Kidney (tissue), 14 donors: ENCODE data around the gene PLCH1. TPM values are rescaled to one million over a fixed set of nuclear protein-coding genes. Genes with fewer than 3 reads are reported as not detected.
"Not testable (repeated sequence)": the region's sequence is repeated elsewhere in the genome, so short reads cannot be mapped to it uniquely, and the experiment has no call there.

ENCODE experiments used
- DNase-seq, 5 donors: peaks; one replicate each; pipeline ENCODE4 v3.0.0-alpha.2; 2013 to 2020
- FAIRE-seq: peaks from 2 replicates; lab custom pipeline; 2012; peaks lifted over from hg19 to GRCh38; lab: Jason Lieb, UNC
- H3K27ac ChIP-seq, 2 donors: one replicate each; pipeline ENCODE4 v1.7.0; 2013; ENCODE audit warnings: low read depth in 2 of 2, low read length in 2 of 2, inconsistent platforms in 1 of 2
- H3K27me3 ChIP-seq: one replicate; pipeline ENCODE4 v1.7.1; 2013; ENCODE audit warnings: low read length, inconsistent platforms; ENCODE audit not compliant: control insufficient read depth, insufficient read depth
- H3K36me3 ChIP-seq, 3 donors: one replicate each; pipeline versions ENCODE4 v1.7.0 to v1.7.1; 2013; ENCODE audit warnings: low read length in 3 of 3, control low read depth in 1 of 3, inconsistent platforms in 1 of 3; ENCODE audit not compliant: insufficient read depth in 3 of 3, control insufficient read depth in 2 of 3
- H3K4me1 ChIP-seq, 3 donors: one replicate each; pipeline versions ENCODE4 v1.7.0 to v1.7.1; 2013; ENCODE audit warnings: low read length in 3 of 3, inconsistent platforms in 1 of 3, low read depth in 1 of 3; ENCODE audit not compliant: control insufficient read depth in 2 of 3, insufficient read depth in 2 of 3
- H3K4me3 ChIP-seq, 3 donors: one replicate each; pipeline versions ENCODE4 v1.7.0 to v1.8.1; 2013; ENCODE audit warnings: low read length in 3 of 3, control low read depth in 1 of 3, inconsistent platforms in 1 of 3
- H3K9ac ChIP-seq, 3 donors: one replicate each; pipeline versions ENCODE4 v1.7.0 to v1.7.1; 2013; ENCODE audit warnings: low read length in 3 of 3, control low read depth in 1 of 3, inconsistent platforms in 1 of 3
- H3K9me3 ChIP-seq, 3 donors: one replicate each; pipeline versions ENCODE4 v1.7.0 to v1.7.1; 2013; ENCODE audit warnings: low read length in 3 of 3, control low read depth in 1 of 3, inconsistent platforms in 1 of 3; ENCODE audit not compliant: control insufficient read depth in 2 of 3, insufficient read depth in 1 of 3
- intact Hi-C: fragments of 100-400 bp; cut with DNase I; formaldehyde crosslinking; loops from one replicate; pipeline ENCODE4 v1.11.1; 2022
- polyA plus RNA-seq: library from polyadenylated mRNA; stranded (reverse); fragments of 350-450 nt; fragmentation: Illumina TruSeq; extraction: RNeasy Lipid Tissue Mini Kit (QIAGEN cat#74804); gene quantifications from one replicate; pipeline ENCODE4 v1.2.3, GENCODE V29; 2014; ENCODE audit warnings: low read depth, low replicate concordance; ENCODE audit not compliant: insufficient read depth
- total RNA-seq: library from RNA; stranded (reverse); fragmentation: NEBNext Ultra II Directional; extraction: Animal tissue kit (Norgen Biotek cat#: 25700); gene quantifications from one replicate; pipeline ENCODE4 v1.2.1, GENCODE V29; 2021
- TF ChIP-seq, protein P1 (sequence below): IDR thresholded peaks from 3 replicates; pipeline ENCODE4 v1.5.1; 2012; ENCODE audit warnings: mild to moderate bottlenecking, moderate library complexity, borderline replicate concordance; ENCODE audit not compliant: insufficient read depth; ENCODE audit errors: extremely low read depth
- donor health status: control.
- donor health status: control.
- donor health status: control.
- donor health status: control.
- donor health status: control.
- donor health status: DM: yes; HTN: yes; CAD: no.
- donor health status: Normal renal cell carcinoma (clear cell type).

The PLCH1 gene
- total and polyA plus RNA-seq, 2 donors from 2014 or later = 1.6 to 9.6 TPM

DNA sequence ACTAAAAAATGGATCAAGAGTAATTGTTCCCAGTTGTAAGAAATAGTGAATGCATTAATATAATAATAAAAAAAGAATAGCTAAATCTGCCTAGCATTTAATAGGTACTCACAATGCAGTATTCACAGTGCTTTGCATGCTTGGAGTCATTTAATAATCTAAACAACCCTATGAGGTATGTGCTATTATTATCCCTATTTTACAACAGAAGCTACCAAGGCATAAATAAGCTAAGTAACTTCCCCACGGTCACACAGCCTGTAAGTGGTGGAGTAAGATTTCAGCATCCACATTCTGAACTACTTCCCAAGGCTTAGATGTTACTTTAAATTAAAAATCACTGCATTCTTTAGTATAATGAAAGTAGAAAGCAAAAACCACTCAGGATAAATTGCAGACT lies 102.9 kb downstream of the PLCH1 start:
- no peaks in the 10 kb centered on the region for H3K9me3 ChIP-seq
- intact Hi-C loops = no loop called here
- DNase-seq (no peak), FAIRE-seq (no peak)
- H3K4me3 ChIP-seq = no peak overlapping the region
- H3K27me3 ChIP-seq = no peaks in the 10 kb centered on the region
- TF ChIP-seq, protein P1, sequence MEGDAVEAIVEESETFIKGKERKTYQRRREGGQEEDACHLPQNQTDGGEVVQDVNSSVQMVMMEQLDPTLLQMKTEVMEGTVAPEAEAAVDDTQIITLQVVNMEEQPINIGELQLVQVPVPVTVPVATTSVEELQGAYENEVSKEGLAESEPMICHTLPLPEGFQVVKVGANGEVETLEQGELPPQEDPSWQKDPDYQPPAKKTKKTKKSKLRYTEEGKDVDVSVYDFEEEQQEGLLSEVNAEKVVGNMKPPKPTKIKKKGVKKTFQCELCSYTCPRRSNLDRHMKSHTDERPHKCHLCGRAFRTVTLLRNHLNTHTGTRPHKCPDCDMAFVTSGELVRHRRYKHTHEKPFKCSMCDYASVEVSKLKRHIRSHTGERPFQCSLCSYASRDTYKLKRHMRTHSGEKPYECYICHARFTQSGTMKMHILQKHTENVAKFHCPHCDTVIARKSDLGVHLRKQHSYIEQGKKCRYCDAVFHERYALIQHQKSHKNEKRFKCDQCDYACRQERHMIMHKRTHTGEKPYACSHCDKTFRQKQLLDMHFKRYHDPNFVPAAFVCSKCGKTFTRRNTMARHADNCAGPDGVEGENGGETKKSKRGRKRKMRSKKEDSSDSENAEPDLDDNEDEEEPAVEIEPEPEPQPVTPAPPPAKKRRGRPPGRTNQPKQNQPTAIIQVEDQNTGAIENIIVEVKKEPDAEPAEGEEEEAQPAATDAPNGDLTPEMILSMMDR = no peak
- H3K9ac ChIP-seq = no peak overlapping the region
- H3K4me1 ChIP-seq = no peaks in the 10 kb centered on the region
- H3K27ac ChIP-seq = no peak overlapping the region
- H3K36me3 ChIP-seq = no peaks in the 10 kb centered on the region

DNA sequence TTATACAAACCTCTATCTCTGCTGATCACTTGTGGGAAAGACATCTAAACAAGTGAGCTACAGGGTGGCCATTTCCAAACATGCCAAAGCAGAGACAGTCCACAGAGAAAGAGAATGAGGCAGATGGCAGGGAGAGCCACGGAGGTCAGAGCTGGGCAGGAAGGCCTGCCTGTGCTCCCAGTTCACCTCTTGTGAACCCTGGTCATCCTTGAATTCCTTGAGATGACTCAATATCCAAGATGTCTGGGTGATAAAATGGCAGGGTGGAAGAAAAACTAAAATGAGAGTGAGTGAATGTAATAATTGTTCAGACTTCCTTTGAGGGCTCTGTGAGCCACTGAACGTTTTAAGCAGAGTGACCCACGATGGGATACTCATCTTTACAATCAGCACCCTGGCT lies 104.8 kb downstream of the PLCH1 start:
- H3K4me1 ChIP-seq = no peaks in the 10 kb centered on the region
- intact Hi-C loops = no loop called here
- no peak overlapping the region for H3K4me3 ChIP-seq
- no peaks in the 10 kb centered on the region for H3K9me3 ChIP-seq
- H3K27ac ChIP-seq = no peak overlapping the region
- no peaks in the 10 kb centered on the region for H3K36me3 ChIP-seq
- no peaks in the 10 kb centered on the region for H3K27me3 ChIP-seq
- FAIRE-seq (no peak), DNase-seq (no peak)
- TF ChIP-seq, protein P1 = no peak
- no peak overlapping the region for H3K9ac ChIP-seq

DNA sequence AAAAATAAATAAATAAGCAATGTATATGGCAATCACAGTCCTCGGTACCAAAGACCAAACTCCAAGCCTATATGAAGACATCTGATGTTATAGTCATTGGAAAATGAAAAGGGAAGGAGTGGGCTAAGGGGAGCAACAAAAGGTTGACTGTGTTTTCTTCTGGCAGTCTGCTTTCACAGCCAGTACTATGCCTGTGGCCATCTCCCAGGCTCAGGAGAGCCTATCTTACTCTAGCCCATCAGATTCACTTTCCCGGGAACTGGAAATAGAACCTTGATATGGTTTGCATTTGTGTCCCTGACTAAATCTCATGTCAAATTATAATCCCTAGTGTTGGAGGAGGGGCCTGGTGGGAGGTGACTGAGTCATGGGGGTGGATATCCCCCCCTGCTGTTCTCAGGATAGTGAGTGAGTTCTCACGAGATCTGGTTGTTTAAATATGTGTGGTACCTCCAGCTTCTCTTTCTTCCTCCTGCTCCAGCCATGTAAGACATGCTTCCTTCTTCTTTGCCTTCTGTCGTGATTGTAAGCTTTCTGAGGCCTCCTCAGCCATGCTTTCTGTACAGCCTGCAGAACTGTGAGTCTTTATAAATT lies 105.3 kb downstream of the PLCH1 start:
- DNase-seq (no peak), FAIRE-seq (no peak)
- H3K27me3 ChIP-seq = no peaks in the 10 kb centered on the region
- no peaks in the 10 kb centered on the region for H3K4me1 ChIP-seq
- no peak overlapping the region for H3K4me3 ChIP-seq
- H3K36me3 ChIP-seq = no peaks in the 10 kb centered on the region
- H3K27ac ChIP-seq = no peak overlapping the region
- intact Hi-C loops = no loop called here
- TF ChIP-seq, protein P1 = no peak
- no peaks in the 10 kb centered on the region for H3K9me3 ChIP-seq
- H3K9ac ChIP-seq = no peak overlapping the region

DNA sequence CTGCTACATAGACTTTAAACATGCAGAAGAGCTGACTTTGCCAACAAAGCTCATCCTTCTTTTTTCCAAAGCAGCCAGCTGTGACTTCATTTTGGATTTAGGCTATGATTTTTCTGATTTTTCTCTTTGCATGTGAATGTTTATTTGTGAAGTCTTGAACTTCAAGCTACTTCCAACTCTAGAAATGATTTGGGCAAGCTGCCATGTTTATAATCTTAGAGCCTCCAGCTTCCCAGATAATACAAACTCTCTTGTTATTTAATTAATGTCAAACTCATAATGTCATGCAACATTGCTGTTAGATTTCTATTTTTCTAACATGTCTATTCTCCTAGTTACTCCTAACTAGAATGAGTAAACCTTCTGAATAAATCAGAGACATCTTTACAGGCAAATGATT lies 106.4 kb downstream of the PLCH1 start:
- DNase-seq = peak in 1 of 5 donors; percentile 10
- H3K9me3 ChIP-seq, FAIRE-seq, H3K9ac ChIP-seq, H3K4me3 ChIP-seq, H3K27ac ChIP-seq, H3K36me3 ChIP-seq, intact Hi-C loops, H3K27me3 ChIP-seq, H3K4me1 ChIP-seq: not testable (repeated sequence)
